ENCODE data around the gene MLLT1.

GRCh38 chr19:6224308-6224675 lies 55.5 kb downstream of the MLLT1 start:
- no peak for TF ChIP-seq POLR2A (IDR thresholded peaks at IDR 0.05)
- TF ChIP-seq CTCF (IDR thresholded peaks at IDR 0.05) = no peak

All from uterus (tissue), 2 donors.